ENCODE results near the gene SLC1A4.

GRCh38 chr2:65031341-65032018, 42.3 kb downstream of the SLC1A4 start:
- no peak for TF ChIP-seq POLR2A (IDR thresholded peaks at IDR 0.05)
- TF ChIP-seq CTCF (IDR thresholded peaks at IDR 0.05), result no peak

Measured in uterus (tissue), 2 donors.